PC-3 (cell line): ENCODE results near the gene ADD1.

ENCODE experiments used
- EZH2 ChIP-seq: fragments of 300-600 bp; sonication (generic); IDR thresholded peaks from one replicate; pipeline ENCODE4 v1.6.1; 2017; ENCODE audit warnings: antibody characterized with exemption, mild to moderate bottlenecking, low read length; ENCODE audit not compliant: unreplicated experiment
- TF ChIP-seq, protein P1 (sequence below): fragments of 300-600 bp; sonication (generic); conservative IDR thresholded peaks from 2 replicates; pipeline ENCODE4 v1.5.1; 2017; ENCODE audit warnings: antibody characterized with exemption, low read depth, mild to moderate bottlenecking, low read length

GRCh38 chr4:2933566-2934076 is 90.0 kb downstream of the ADD1 start:
- TF ChIP-seq, protein P1, sequence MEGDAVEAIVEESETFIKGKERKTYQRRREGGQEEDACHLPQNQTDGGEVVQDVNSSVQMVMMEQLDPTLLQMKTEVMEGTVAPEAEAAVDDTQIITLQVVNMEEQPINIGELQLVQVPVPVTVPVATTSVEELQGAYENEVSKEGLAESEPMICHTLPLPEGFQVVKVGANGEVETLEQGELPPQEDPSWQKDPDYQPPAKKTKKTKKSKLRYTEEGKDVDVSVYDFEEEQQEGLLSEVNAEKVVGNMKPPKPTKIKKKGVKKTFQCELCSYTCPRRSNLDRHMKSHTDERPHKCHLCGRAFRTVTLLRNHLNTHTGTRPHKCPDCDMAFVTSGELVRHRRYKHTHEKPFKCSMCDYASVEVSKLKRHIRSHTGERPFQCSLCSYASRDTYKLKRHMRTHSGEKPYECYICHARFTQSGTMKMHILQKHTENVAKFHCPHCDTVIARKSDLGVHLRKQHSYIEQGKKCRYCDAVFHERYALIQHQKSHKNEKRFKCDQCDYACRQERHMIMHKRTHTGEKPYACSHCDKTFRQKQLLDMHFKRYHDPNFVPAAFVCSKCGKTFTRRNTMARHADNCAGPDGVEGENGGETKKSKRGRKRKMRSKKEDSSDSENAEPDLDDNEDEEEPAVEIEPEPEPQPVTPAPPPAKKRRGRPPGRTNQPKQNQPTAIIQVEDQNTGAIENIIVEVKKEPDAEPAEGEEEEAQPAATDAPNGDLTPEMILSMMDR: no peak
- TF ChIP-seq EZH2: no peak
